T-helper 22 cell (primary cell): ENCODE measurements around the gene C16orf95.
"Not testable (repeated sequence)": the region's sequence is repeated elsewhere in the genome, so short reads cannot be mapped to it uniquely, and the experiment has no call there.

Experiments used
- DNase-seq: peaks from one replicate; pipeline ENCODE4 v3.0.0-alpha.2; 2020; ENCODE audit warnings: low read depth

Gene C16orf95

DNA sequence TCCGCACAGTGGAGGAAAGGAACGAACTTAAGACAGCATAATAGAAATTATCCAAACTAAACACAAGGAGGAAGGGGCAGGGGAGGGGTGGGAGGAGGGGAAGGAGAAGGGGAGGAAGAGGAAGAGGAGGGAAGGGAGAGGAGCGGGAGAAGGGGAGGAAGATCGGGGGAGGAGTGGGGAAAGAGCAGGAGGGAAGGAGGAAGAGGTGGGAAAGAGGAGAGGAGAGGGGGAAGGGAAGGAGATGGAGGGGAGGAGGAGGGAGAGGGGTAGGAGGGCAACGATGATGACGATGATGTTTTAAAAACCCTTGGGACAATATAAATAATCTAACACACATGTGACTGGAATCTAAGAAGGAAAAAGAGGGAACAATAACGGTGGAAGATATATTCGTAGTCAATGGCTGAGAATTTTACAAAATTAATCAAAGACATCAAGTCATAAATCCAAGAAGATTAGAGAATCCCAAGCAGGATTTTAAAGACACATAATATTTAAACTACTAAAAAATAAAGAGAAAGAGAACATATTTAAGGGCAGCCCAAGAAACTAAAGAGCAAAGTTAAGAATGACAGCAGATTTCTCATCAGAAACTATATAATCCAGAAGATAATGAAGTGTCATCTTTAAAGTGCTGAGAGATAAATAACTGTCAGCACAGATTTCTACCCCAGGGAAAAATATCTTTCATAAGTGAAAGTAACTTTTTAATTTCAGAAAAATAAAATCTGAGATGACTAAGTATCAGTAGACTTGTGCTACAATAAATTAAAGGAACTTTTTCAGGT, 30.2 kb downstream of the C16orf95 start:
- no peak for DNase-seq

GRCh38 chr16:87284183-87284582, 33.0 kb downstream of the C16orf95 start:
- DNase-seq = no peak

GRCh38 chr16:87279094-87279658, 38.0 kb downstream of the C16orf95 start:
- no peak for DNase-seq

DNA sequence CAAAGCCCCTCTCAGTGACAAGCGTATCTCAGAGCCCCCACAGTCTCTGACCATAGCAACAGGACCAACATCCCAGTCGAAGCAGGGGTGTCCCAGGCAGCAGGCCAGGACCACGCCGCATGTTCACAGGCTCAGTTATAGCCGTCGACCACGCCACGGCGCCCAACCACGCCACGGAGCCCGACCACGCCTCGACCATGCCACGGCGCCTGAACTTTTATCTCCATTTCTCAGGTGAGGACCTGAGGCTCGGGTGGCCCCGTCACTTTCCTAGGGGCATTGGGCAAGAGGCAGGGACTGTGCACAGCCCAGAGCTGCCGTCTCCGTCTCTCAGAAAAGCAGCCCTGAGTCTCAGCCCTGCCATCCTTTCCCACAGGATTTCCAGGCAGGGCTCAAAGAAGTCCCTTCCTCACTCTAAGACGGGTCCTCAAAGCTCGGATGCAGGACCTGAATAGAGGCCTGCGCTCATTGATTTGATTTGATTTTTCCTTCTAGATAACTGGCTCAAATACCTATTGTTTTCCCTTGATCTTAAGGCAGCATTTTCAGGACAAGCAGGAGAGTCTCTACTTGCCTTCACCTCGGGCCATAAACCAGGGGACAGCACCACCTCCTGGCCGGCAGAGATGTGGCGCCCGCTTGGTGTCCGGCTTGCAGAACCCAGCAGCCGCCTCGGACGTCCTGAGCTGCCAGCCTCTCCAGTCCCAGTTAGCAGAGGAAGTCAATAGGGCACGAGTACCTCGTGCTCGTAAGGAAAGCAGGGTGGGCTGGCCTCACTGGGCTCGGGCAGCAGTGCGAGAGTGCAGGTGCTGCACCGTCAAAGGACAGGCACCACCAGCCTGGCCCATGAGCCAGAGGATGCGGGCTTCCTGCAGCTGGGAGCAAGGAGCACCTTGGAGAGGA, 38.8 kb downstream of the C16orf95 start:
- DNase-seq = no peak

DNA sequence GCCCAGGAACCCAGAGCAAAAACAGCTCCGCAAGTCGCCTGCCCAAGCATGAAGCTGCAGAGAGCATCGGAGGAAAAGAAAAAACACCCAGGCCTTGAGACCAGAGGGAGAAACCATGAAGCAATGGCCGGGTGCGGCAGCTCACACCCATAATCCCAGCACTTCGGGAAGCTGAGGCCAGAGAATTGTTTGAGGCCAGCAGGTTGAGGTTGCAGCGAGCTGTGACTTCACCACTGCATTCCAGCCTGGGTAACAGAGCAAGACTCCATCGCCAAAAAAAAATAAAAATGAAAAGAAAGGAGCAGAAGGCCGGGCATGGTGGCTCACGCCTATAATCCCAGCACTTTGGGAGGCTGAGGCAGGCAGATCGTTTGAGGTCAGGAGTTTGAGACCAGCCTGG, 40.3 kb downstream of the C16orf95 start:
- no peak for DNase-seq

DNA sequence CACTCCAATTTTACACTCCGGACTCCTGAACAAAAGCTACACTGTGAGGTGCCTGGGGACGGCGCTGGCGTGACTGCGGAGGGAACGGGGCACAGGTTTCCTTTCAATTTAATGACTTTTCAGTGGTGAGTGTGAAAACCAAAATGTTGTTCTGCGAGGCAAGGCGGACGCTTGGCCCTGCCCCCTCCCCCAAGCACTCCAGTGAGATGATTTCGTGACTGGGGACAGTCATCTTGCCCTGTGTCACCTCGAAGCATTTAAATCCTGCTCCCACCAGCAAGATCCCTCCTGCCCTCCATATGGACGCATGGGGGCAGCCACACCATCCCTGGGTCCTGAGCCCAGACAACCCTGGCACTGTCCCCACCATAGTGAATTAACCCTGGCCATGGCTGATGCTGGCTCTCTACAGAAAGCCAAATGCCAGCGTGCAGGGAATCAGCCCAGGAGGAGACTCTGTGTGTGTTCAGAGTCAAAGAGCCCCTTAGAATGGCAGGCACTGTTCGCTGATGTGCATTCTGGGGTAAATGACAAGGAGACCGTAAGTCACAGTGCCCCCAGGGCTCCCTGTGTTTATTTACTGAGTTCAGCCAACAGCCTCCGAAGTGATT, 41.0 kb downstream of the C16orf95 start:
- DNase-seq = no peak

- DNase-seq = no peak
These were observed 42.4 kb downstream of the C16orf95 start for GRCh38 chr16:87274794-87275193.

DNA sequence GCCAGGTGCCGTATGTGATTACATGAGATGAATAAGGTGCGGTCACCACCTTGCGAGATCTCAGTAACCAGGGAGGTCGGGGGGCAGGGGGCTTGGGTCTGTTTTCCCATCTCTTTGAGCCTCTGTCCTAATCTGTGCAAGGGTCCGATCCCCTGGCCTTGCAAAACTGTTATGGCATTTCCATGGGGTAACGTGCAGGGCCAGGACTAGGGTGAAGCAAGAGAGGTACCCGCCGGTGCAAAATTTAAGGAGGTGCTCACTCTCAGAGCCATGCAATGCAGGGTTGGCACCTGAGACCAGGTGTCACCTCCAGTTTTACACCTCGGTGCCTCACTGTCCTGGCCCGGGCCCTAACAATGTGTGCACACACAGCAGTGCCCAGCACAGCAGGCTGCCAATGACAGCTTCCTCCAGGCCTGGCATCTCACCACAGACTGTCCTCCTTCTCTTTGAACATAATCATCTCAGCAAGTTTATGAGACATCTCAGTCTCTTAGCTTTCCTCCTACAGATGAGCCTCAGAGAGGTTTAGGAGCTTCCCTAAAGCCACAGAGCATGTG, 43.6 kb downstream of the C16orf95 start:
- no peak for DNase-seq

DNA sequence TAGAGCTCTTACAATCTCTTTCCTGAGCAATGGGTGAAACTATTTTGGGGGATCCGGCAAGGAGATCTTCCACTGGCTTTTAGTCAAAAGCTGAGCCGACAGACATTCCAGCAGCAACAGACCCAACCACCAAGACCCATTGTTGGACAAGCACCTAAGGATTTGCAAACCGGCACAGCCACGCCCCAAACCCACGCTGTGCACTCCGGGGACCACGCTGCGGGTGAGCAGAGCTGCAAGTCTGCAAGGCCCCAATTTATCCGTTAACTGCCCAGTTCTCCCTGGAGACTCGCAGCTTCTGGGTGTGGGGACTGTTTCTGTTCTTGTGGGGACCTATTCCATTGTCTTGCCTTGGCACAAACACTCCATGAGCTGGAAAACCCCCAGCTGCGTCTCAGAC, 45.9 kb downstream of the C16orf95 start:
- DNase-seq = no peak

DNA sequence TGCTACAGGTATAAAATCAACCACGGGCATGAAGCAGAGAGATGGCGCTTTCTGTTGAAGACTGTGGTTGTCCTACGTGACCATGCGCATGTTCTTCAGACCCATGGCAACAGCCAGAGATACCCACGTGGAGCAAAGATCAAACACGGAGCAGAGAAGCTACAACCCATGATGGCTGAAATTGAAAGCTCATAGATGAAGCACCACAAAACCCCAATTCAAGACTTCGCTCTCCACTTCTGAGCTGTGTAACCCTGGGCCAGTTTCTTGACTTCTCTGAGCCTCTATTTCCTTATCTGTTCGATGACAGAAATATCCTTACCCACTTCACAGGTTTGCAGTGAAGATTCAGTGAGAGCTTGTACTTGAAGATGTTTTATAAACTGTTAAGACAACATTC, 49.6 kb downstream of the C16orf95 start:
- no peak for DNase-seq

DNA sequence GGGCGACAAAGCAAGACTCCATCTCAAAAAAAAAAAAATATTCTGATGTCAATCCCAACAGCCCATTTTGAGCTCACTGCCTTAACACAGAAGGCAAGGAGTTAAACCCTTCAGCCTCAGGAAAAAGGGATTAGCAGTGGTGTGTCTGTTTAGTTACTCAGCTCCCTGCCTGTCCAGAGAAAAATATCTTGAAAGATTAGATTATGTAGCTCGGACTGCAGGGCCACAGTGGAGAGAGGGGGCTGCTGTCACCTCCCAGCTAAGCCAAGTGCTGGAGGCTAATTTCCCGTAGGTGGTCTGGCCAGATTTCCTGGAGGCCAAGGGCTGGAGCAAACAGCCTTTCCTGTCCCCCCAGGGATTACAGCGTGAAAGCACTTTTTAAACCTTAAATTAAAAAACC, 50.3 kb downstream of the C16orf95 start:
- no peak for DNase-seq

DNA sequence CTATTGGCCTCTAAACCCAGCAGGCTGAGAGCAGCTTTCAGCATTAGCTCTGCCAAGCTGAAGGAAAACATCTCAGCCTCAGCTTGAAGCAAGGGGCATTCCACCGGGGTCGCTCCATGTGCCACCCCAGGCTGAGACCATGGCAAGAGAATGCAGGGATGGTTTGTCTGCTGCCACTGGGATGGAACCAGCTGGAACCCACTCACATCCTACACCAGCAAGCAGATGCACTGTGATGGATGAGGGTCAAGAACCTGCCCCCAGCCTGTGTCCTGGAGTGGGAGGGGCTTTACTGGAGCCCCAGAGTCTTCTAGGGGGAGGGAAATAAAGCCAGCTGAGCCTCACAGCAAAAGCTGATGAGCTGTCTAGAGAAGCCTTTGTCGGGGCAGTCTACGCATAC, 51.9 kb downstream of the C16orf95 start:
- no peak for DNase-seq

DNA sequence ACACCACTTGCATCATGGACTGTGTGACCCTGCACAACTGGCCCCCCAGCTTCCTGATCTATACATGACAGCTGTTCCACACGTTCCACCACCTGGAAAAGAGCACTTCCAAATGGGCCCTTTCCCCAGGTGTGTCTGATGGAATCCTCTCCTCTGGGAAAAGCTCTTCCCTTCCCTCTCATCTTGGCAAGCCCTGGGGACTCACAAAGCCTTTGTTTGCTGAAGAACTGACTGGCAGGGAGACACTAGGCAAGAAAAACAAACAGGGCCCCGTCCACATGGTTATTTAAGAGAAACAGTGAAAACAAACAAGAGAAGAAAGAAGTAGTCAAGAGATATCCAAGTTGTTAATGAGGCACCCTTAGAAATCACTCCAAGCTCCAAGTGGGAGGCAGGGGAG, 52.6 kb downstream of the C16orf95 start:
- no peak for DNase-seq

DNA sequence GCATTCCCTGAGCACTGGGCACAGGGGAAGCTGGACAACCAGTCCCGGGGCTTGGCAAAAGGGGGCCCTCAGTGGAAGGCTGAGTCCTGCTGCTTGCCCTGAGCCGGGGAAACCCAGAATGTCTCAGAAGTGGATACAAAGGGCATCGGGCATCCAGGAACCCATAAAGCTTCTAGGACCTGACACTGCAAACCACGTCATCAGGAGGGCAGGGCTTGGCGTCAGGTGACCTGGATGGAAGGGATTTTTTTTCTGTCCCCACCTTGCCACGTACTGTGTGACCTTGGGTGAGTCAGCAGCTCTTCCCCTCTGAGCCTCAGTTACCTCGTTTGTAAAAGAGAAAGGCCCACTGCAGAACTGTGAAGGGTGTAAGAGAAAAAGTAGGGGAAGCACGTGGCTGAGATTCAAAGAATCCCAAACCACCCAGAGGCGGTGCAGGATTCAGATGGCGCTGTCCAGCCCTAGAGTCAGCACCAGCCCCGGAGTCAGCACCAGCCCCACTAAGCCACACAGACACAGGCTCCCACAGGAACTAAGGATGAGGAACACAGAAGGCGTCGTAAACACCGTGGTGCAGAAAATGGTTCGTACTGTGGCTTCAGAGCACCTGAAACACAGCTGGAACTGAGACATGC, 53.7 kb downstream of the C16orf95 start:
- DNase-seq = no peak

DNA sequence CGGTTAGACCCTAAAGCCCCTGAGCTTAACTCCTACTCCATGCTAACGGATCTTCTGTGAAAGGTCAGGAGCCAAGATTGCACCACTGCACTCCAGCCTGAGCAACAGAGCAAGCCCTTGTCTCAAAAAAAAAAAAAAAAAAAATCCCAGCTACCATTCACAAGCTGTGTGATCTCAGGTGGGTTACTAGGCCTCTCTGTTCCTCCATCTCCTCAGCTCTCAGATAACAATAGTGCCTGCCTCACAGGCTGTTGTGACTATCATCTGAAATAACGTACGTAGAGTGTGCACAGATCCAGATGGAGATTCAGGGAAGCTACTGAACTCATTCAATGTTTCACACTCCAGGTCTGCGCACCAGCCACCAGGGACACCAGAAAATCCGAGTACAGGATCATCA, 57.8 kb downstream of the C16orf95 start:
- no peak for DNase-seq

- DNase-seq = not testable (repeated sequence)
These were observed 58.5 kb downstream of the C16orf95 start for GRCh38 chr16:87258653-87259052.

- DNase-seq = no peak
These were observed 61.3 kb downstream of the C16orf95 start for GRCh38 chr16:87255866-87256265.

DNA sequence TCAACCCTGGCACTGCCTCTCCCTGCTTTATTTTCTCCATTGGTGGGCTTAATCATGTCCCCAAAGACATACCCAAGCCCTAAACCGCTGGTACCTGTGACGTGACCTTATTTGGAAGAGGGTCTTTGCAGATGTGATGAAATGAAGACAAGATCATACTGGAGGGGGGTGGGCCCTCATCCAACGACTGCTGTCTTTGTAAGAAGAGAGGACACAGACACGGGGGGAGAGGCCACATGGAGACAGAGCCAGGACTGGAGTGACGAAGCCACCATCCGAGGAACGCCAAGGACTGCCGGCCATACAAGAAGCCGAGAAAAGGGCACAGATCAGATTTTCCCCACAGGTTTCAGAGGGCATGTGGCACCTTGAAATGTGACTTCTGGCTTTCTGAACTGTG, 62.5 kb downstream of the C16orf95 start:
- no peak for DNase-seq

GRCh38 chr16:87254296-87254695, 62.9 kb downstream of the C16orf95 start:
- no peak for DNase-seq

DNA sequence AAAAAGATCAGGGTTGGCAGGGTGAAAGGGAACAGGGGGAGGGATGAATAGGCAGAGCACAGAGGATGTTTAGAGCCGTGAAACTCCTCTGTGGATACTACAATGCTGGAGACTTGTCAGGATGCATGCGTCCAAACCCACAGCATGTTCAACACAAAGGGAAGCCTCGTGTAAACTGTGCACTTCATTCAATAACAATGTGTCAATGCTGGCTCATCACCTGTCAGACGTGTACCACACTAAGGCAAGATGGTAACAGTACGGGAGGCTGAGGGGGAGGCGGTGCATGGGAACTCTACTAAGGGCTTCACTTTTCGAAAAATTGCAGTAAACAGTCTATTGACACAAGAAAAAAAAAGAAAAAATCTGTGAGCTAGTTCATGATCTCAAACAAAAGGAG, 63.7 kb downstream of the C16orf95 start:
- no peak for DNase-seq
